Measurements from ENCODE around the gene VWA3A.

- TF ChIP-seq EP300 (IDR thresholded peaks at IDR 0.05) (no peak), POLR2AphosphoS5 (IDR thresholded peaks at IDR 0.05) (peak; percentile 43 to 86 (median 54)), CTCF (IDR thresholded peaks at IDR 0.05) (peak in 5 of 7 experiments; percentile 76 to 88 (median 82)), POLR2A (IDR thresholded peaks at IDR 0.05) (no peak)
These were observed 103.6 kb downstream of the VWA3A start for GRCh38 chr16:22195695-22196558.

Data from stomach (tissue), 4 donors.